ENCODE results near the gene MLPH.

GRCh38 chr2:237513693-237514092, 26.6 kb downstream of the MLPH start:
- TF ChIP-seq CTCF (IDR thresholded peaks at IDR 0.05) (no peak), ZFX (IDR thresholded peaks at IDR 0.05; ENCODE audit: borderline replicate concordance) (no peak)

All from 22Rv1 (cell line).